Adrenal gland (tissue), 12 donors: ENCODE measurements around the gene FOXN3. TPM values are rescaled to one million over a fixed set of nuclear protein-coding genes. Genes with fewer than 3 reads are reported as not detected.

Experiments
- DNase-seq, 7 donors: peaks; one replicate each; pipeline ENCODE4 v3.0.0-alpha.2; 2019 to 2020
- H3K27ac ChIP-seq, 5 donors: fragments of 200-600 bp; sonication (generic) in 4 of 5; 1 replicate in 3 of 5; 2 replicates in 2 of 5; pipeline versions ENCODE4 v1.5.1 to v1.8.0; 2016 to 2020; ENCODE audit warnings: mild to moderate bottlenecking in 1 of 5
- H3K27me3 ChIP-seq: fragments of 200-600 bp; 2 replicates; pipeline ENCODE4 v1.8.0; 2021
- H3K36me3 ChIP-seq, 2 donors: fragments of 200-600 bp; replicated peaks in 1 of 2; 1 replicate in 1 of 2; 2 replicates in 1 of 2; pipeline versions ENCODE4 v1.5.1 to v1.8.0; 2018 to 2022
- H3K4me1 ChIP-seq, 2 donors: fragments of 200-600 bp; replicated peaks in 1 of 2; 1 replicate in 1 of 2; 2 replicates in 1 of 2; pipeline versions ENCODE4 v1.5.1 to v1.8.0; 2018 to 2021
- H3K4me3 ChIP-seq, 4 donors: fragments of 200-600 bp; sonication (generic) in 3 of 4; one replicate each; pipeline ENCODE4 v1.5.1; 2016 to 2018
- H3K9me3 ChIP-seq, 3 donors: fragments of 200-600 bp; sonication (generic) in 1 of 3; replicated peaks in 1 of 3; 1 replicate in 2 of 3; 2 replicates in 1 of 3; pipeline versions ENCODE4 v1.5.1 to v1.8.0; 2016 to 2021
- POLR2A ChIP-seq, 2 donors: fragments of 450-650 bp; IDR thresholded peaks; one replicate each; pipeline ENCODE4 v1.6.1; 2017; ENCODE audit warnings: antibody characterized with exemption in 2 of 2, mild to moderate bottlenecking in 2 of 2, moderate library complexity in 1 of 2
- WGBS, 4 donors: extraction: QIAGEN DNeasy Blood & Tissue Kit in 2 of 4; methylation state at CpG; one replicate each; pipeline versions ENCODE4 v1.1.5 to v1.1.7; 2013 to 2017; 5-methylcytosine and 5-hydroxymethylcytosine counted together
- intact Hi-C, 2 donors: fragments of 100-400 bp; cut with DNase I; formaldehyde crosslinking; loops; one replicate each; pipeline versions ENCODE4 v1.14.1 to v1.15.0; 2022 to 2023
- polyA plus RNA-seq, 3 donors: library from polyadenylated mRNA; stranded (reverse); fragments of 200-250 nt in 2 of 3; fragments of 350-450 nt in 1 of 3; fragmentation: Illumina TruSeq in 1 of 3; extraction: RNeasy Lipid Tissue Mini Kit (QIAGEN cat#74804) in 1 of 3; gene quantifications; one replicate each; pipeline ENCODE4 v1.2.3, GENCODE V29; 2013 to 2014
- total RNA-seq, 9 donors: library from RNA; depleted of rRNA in 4 of 9; stranded (reverse); fragments of >200 nt in 4 of 9; fragments of 120-200 nt in 1 of 9; fragmentation: NEBNext Ultra II Directional in 1 of 9; extraction: Animal tissue kit (Norgen Biotek cat#: 25700) in 1 of 9; gene quantifications; one replicate each; pipeline versions ENCODE4 v1.1.0 to v1.2.4, GENCODE V29; 2013 to 2023
- TF ChIP-seq, protein P1 (sequence below), 6 experiments: fragments of 450-650 bp in 4 of 6; fragments of 200-600 bp in 2 of 6; sonication (generic) in 1 of 6; IDR thresholded peaks; 1 replicate in 5 of 6; 2 replicates in 1 of 6; pipeline versions ENCODE4 v1.5.1 to v1.8.0; 2016 to 2021; ENCODE audit warnings: antibody characterized with exemption in 6 of 6, mild to moderate bottlenecking in 2 of 6, moderate library complexity in 1 of 6
- donor health status: healthy with polysubstance abuse.
- donor health status: Bipolar disorder and iron deficiency.
- donor health status: DM: yes; HTN: yes; CAD: no.
- donor health status: DM: no; HTN: no; CAD: no.
- donor health status: DM: no; HTN: no; CAD: no.
- donor health status: DM: yes; HTN: yes; CAD: no.

Gene FOXN3
- total and polyA plus RNA-seq, 12 donors = 10.7 to 131 (median 96.8) TPM

DNA sequence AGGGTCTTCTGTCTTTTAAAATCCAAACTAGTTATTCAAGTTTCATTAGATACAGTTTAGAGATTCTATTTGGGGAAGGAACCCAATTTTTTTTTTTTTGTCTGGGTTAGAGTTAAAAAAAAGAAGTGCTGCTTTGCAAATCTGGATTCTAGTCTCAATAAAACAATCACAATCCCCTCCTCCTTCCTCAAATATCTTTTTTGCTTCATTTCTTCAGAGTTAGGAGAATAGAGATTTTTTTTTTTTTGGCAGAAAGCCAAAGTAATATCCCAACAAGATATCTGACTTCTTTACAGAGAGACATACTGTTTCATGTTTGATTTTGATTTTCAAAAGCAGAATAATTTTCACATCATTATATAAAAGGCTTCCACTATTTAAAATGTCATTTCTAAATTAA, 201.9 kb downstream of the FOXN3 start:
- intact Hi-C loops = no loop called here
- Histone ChIP-seq H3K4me1 (peaks cover 0 to 26% of the 10 kb centered on the region in 2 donors), H3K27ac (peak overlapping the region in 1 of 5 donors; percentile 1)

DNA sequence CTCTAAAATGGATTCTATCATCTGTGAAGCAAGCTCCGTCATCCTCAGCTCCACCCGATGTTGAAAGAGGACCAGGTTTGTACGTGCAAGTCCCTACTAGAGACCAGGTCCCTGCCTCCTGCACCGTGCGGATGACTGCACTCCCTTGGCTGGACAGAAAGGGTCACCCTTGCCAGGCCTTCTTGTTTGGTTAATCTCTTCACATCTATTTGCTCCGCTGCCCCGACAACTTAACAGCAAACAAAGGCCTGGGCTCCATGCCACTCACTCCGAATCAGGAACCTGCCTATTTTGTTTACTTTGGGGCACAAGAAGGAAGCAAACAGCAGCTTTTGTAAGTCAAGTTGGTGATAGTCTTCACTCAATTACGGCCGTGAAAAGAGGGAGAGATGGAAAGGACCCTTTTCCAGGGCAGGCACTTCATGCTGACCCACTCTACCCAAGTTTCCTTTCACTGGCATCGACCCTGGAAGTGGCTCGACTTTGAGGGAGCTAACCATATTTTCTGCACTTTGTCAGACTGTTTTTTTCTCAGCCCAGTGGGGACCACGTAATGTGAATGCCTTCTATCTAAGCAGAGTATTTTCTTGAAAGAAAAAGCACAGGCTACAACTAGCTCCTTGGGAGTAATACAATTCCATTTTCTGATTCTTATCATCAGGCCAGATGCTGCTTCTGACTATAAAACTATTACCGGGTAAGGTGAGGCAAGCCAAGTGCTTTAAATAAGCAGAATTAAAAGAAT, 202.6 kb downstream of the FOXN3 start:
- Histone ChIP-seq H3K4me3 (no peak overlapping the region), H3K4me1 (peaks cover 0 to 26% of the 10 kb centered on the region in 2 donors), H3K9me3 (no peaks in the 10 kb centered on the region), H3K36me3 (no peaks in the 10 kb centered on the region), H3K27ac (peak overlapping the region in 1 of 5 donors; percentile 1), H3K27me3 (no peaks in the 10 kb centered on the region)
- intact Hi-C loops = no loop called here
- TF ChIP-seq POLR2A (IDR thresholded peaks at IDR 0.05) = no peak
- TF ChIP-seq, protein P1, sequence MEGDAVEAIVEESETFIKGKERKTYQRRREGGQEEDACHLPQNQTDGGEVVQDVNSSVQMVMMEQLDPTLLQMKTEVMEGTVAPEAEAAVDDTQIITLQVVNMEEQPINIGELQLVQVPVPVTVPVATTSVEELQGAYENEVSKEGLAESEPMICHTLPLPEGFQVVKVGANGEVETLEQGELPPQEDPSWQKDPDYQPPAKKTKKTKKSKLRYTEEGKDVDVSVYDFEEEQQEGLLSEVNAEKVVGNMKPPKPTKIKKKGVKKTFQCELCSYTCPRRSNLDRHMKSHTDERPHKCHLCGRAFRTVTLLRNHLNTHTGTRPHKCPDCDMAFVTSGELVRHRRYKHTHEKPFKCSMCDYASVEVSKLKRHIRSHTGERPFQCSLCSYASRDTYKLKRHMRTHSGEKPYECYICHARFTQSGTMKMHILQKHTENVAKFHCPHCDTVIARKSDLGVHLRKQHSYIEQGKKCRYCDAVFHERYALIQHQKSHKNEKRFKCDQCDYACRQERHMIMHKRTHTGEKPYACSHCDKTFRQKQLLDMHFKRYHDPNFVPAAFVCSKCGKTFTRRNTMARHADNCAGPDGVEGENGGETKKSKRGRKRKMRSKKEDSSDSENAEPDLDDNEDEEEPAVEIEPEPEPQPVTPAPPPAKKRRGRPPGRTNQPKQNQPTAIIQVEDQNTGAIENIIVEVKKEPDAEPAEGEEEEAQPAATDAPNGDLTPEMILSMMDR (IDR thresholded peaks at IDR 0.05) = no peak
- WGBS, 4 donors = 83 to 94% (median 87%) methylated on average over 14 of the region's 14 CpGs
- DNase-seq = peak in 1 of 7 donors; percentile 60

More for the DNA sequence above, 201.9 kb downstream of the FOXN3 start:
- no peak for TF ChIP-seq POLR2A (IDR thresholded peaks at IDR 0.05)
- TF ChIP-seq, protein P1 (IDR thresholded peaks at IDR 0.05) = no peak
- no peaks in the 10 kb centered on the region for H3K36me3 ChIP-seq
- no peaks in the 10 kb centered on the region for H3K27me3 ChIP-seq
- H3K4me3 ChIP-seq = no peak overlapping the region
- H3K9me3 ChIP-seq = no peaks in the 10 kb centered on the region
- no peak for DNase-seq

DNA sequence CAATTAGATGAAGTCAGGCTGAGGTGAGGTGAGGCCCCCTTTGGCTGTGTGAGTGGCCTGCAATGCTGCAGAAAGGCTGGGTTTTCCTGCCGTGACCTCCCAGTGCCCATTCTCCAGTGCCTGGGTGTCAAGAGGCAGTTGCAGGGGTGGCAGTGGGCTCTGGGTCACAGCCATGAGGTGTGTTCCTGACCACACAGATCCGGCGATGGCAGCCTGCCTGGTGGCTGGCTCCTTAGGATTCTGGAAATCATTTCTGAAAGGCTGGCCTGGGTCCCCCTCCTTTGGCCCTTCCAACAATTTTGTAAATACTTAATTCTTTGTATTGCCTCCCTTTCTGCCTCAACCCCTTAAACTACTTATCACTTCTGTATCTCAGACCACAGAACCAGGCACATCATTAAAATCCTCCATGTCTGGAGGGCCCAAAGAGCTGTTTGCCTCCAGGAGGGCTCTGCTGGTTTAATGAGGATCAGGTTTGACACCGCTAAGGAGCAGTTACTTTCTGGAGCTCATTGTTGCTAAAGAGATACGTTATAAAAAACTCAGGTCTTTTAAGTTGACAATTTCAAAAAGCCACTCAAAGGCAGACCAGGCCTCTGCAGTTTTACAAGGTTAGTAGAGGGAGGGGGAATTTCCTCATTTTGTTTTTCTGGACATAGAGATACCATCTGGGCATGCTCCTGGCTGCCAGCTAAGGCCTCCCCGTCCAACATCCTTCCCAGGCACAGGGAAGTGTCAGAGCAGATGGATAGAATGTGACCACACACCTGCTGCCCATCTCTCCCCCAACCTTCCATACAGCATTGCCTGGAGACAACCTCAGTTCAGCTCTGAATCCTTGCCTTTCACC, 204.4 kb downstream of the FOXN3 start:
- Histone ChIP-seq H3K4me3 (no peak overlapping the region), H3K27ac (peak overlapping the region in 2 of 5 donors; percentile 4 to 60), H3K9me3 (no peaks in the 10 kb centered on the region), H3K36me3 (no peaks in the 10 kb centered on the region), H3K27me3 (no peaks in the 10 kb centered on the region), H3K4me1 (peaks cover 0 to 26% of the 10 kb centered on the region in 2 donors)
- DNase-seq = peak in 1 of 7 donors; percentile 58
- TF ChIP-seq, protein P1 (IDR thresholded peaks at IDR 0.05) = no peak
- TF ChIP-seq POLR2A (IDR thresholded peaks at IDR 0.05) = no peak
- intact Hi-C loops = no loop called here
- WGBS, 4 donors = 60 to 76% (median 64%) methylated on average over 6 of the region's 6 CpGs

DNA sequence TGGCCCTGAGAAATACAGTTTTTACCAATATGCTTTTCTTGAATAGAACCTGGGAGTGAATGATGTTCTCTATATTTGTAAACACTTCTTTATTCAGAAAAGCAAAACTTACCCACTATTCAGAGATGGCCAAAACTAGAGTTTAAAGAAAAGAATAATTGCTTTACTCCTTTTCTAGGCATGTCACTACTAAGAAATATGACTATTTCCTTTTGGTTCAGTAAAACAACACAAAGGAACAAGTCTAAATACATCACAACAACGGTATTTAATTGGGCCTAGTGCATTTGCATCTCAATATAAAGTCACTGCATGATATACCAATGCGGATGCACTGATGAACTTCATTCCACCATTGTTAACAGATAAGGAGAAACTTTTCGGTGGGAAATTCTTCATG, 207.5 kb downstream of the FOXN3 start:
- Histone ChIP-seq H3K4me3 (no peak overlapping the region), H3K27ac (no peak overlapping the region), H3K27me3 (no peaks in the 10 kb centered on the region), H3K9me3 (no peaks in the 10 kb centered on the region), H3K4me1 (peaks cover 0 to 11% of the 10 kb centered on the region in 2 donors), H3K36me3 (no peaks in the 10 kb centered on the region)
- intact Hi-C loops = no loop called here
- WGBS, 4 donors = 89 to 97% (median 92%) methylated on average over 3 of the region's 3 CpGs
- no peak for TF ChIP-seq POLR2A (IDR thresholded peaks at IDR 0.05)
- TF ChIP-seq, protein P1 (IDR thresholded peaks at IDR 0.05) = no peak
- no peak for DNase-seq
